ENCODE data around the gene PRELID3B. TPM values are rescaled to one million over a fixed set of nuclear protein-coding genes. Genes with fewer than 3 reads are reported as not detected.

PRELID3B gene
- total RNA-seq, 1 experiment from 2014 or later = 129 TPM

- peak overlapping the region; percentile 82 for H3K27ac ChIP-seq (ENCODE audit: low read depth, low read length)
- intact Hi-C loops (cut with micrococcal nuclease) = no loop called here
- H3K36me3 ChIP-seq (ENCODE audit: control insufficient read depth in 1 of 2, insufficient read depth in 2 of 2, low read length in 2 of 2) = 0 out of 4 replicates have a peak, but pooled peaks cover 0 to 3% of the 10 kb centered on the region in 2 experiments
- RAD21 ChIA-PET (ENCODE audit: low non-redundant PET in 1 of 2, low total read pairs in 2 of 2, uncharacterized antibody in 2 of 2, unreplicated experiment in 2 of 2) = no interaction called here
- BruUV-seq (replicated peaks) = TSS peak; percentile 44
- peak overlapping the region; percentile 85 for H3K4me2 ChIP-seq (ENCODE audit: low read length)
- CTCF ChIA-PET = no interaction called here
- H4K20me1 ChIP-seq (ENCODE audit: insufficient read depth) = no peaks in the 10 kb centered on the region
- TF ChIP-seq ZBTB33 (IDR thresholded peaks at IDR 0.05; ENCODE audit: extremely low read depth, insufficient replicate concordance, low read length) (no peak), ZNF274 (IDR thresholded peaks at IDR 0.05; ENCODE audit: low read depth, low read length) (no peak), CEBPB (IDR thresholded peaks at IDR 0.05; ENCODE audit: low read depth) (no peak), SP1 (IDR thresholded peaks at IDR 0.05; ENCODE audit: low read depth) (no peak)
- no peaks in the 10 kb centered on the region for H3K9me3 ChIP-seq (ENCODE audit: control insufficient read depth in 1 of 2, insufficient read depth in 1 of 2, low read depth in 1 of 2, low read length in 2 of 2)
- peaks cover 30% of the 10 kb centered on the region; the same call in 1 of the 2 replicates for H3K79me2 ChIP-seq (ENCODE audit: insufficient read depth, low read length)
- H3K4me1 ChIP-seq (ENCODE audit: control insufficient read depth in 1 of 2, insufficient read depth in 2 of 2, low read length in 2 of 2) = peaks cover 12 to 30% of the 10 kb centered on the region in 2 experiments
- no peak overlapping the region for H2AFZ ChIP-seq (ENCODE audit: low read depth, low read length, poor library complexity, severe bottlenecking)
- H3K4me3 ChIP-seq (replicated peaks in 1 of 2; ENCODE audit: low read depth in 1 of 2, low read length in 2 of 2) = peak overlapping the region; percentile 74 to 76
- no peaks in the 10 kb centered on the region for H3K27me3 ChIP-seq (ENCODE audit: insufficient read depth, low read length)
- H3K9ac ChIP-seq (ENCODE audit: low read length) = peak overlapping the region; percentile 86
- ATAC-seq = no peak
- POLR2A ChIA-PET = no interaction called here
- no peaks in the 10 kb centered on the region for H3K9me2 ChIP-seq (ENCODE audit: insufficient read depth)
- no peak for DNase-seq (ENCODE audit: low read depth, low spot score)
These were observed 36.9 kb downstream of the PRELID3B start for GRCh38 chr20:59005523-59006166.

- ATAC-seq = no peak
- POLR2A ChIA-PET = no interaction called here
- H3K27me3 ChIP-seq (ENCODE audit: insufficient read depth, low read length) = no peaks in the 10 kb centered on the region
These were observed 37.6 kb downstream of the PRELID3B start for GRCh38 chr20:59004763-59005522.

More at GRCh38 chr20:59004763-59005522, 37.6 kb downstream of the PRELID3B start:
- Histone ChIP-seq H3K9me2 (ENCODE audit: insufficient read depth) (no peaks in the 10 kb centered on the region), H2AFZ (ENCODE audit: low read depth, low read length, poor library complexity, severe bottlenecking) (no peak overlapping the region), H3K4me1 (ENCODE audit: control insufficient read depth in 1 of 2, insufficient read depth in 2 of 2, low read length in 2 of 2) (peaks cover 10 to 26% of the 10 kb centered on the region in 2 experiments), H3K9me3 (ENCODE audit: control insufficient read depth in 1 of 2, insufficient read depth in 1 of 2, low read depth in 1 of 2, low read length in 2 of 2) (no peaks in the 10 kb centered on the region), H3K36me3 (ENCODE audit: control insufficient read depth in 1 of 2, insufficient read depth in 2 of 2, low read length in 2 of 2) (0 out of 4 replicates have a peak, but pooled peaks cover 0 to 3% of the 10 kb centered on the region in 2 experiments), H3K9ac (ENCODE audit: low read length) (no peak overlapping the region), H3K4me3 (replicated peaks in 1 of 2; ENCODE audit: low read depth in 1 of 2, low read length in 2 of 2) (peak overlapping the region in 1 of 2 experiments; percentile 76; a peak in 1 of 4 replicates), H4K20me1 (ENCODE audit: insufficient read depth) (no peaks in the 10 kb centered on the region), H3K79me2 (ENCODE audit: insufficient read depth, low read length) (peaks cover 30% of the 10 kb centered on the region; the same call in 1 of the 2 replicates), H3K27ac (ENCODE audit: low read depth, low read length) (peak overlapping the region; percentile 82; the same call in 1 of the 2 replicates), H3K4me2 (ENCODE audit: low read length) (peak overlapping the region; percentile 85)
- no TSS peak for BruUV-seq (replicated peaks)
- ChIA-PET CTCF (no interaction called here), RAD21 (ENCODE audit: low non-redundant PET in 1 of 2, low total read pairs in 2 of 2, uncharacterized antibody in 2 of 2, unreplicated experiment in 2 of 2) (no interaction called here)
- intact Hi-C loops (cut with micrococcal nuclease) = no loop called here
- no peak for TF ChIP-seq ZFX (IDR thresholded peaks at IDR 0.05)
- TF ChIP-seq MAX (IDR thresholded peaks at IDR 0.05) = no peak
- no peak for TF ChIP-seq SP1 (IDR thresholded peaks at IDR 0.05; ENCODE audit: low read depth)
- TF ChIP-seq CEBPB (IDR thresholded peaks at IDR 0.05; ENCODE audit: low read depth) = no peak
- TF ChIP-seq POLR2AphosphoS5 (IDR thresholded peaks at IDR 0.05; ENCODE audit: low read depth, low read length) = no peak
- DNase-seq (ENCODE audit: low read depth, low spot score) = no peak
